ENCODE data around the gene RNF157.
A peak's percentile ranks its signal among the peaks of the same experiment; 100 is the strongest.
"Not testable (repeated sequence)": the region's sequence is repeated elsewhere in the genome, so short reads cannot be mapped to it uniquely, and the experiment has no call there.

The RNF157 gene

DNA sequence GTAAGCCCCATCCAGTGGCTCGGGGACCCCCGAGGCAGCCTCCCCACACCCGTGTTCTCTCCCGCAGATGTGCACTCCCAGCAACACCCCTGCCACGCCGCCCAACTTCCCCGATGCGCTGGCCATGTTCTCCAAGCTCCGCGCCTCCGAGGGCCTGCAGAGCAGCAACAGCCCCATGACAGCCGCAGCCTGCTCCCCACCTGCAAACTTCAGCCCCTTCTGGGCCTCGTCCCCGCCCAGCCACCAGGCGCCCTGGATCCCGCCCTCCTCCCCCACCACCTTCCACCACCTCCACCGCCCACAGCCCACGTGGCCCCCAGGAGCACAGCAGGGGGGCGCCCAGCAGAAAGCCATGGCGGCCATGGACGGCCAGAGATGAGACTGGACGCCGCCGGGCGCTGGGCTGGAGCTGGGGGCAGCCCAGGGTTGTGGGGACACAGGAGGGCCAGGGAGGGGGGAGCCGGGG is 29.9 kb upstream of the RNF157 start:
- DNase-seq = no peak

DNA sequence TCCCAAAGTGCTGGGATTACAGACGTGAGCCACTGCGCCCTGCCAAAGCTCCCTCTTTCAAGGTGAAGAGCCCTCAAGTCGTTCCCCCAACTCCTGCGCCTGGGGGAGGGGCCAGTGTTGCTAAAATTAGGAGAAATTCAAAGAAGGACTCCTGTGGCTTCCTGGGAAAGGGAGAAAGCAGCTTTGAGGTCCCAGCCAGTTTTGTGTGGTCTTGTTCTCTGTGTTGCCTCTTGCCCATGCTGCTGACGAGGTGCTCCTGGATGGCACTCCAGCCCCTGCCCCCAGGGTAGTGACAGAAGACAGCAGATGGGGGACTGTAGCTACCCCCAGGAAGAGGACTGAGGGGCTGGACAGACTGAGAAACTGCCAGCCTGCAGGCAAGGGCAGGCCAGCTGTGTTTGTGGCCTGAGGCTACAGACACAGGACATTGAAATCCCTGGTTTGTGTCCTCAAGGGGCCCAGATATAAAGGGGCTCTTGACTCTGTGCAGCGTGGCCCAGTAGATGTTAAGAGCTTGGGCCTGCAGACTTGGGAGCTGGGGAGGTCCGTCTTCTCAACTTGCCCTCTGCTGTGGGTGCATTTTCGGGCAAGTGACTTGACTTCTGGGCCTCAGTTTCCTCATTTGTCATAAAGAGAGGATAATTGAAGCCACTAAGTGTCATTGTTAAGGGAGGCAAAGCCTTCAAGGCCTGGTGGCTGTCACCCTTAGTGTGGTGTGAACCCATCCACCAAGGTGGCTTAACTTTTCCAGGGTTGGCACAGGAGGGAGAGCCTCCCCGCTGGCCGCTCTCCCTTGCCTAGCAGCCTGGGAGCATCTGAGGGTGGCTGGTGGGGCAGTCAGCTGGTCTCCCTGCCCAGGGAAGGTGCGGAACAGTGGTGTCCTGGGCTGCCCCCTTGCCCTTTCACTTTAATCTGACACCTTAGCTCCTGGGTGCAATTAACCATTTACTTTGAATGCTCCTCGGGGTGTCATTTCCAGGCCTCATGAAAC is 29.0 kb upstream of the RNF157 start:
- DNase-seq = peak; percentile 14 to 27

DNA sequence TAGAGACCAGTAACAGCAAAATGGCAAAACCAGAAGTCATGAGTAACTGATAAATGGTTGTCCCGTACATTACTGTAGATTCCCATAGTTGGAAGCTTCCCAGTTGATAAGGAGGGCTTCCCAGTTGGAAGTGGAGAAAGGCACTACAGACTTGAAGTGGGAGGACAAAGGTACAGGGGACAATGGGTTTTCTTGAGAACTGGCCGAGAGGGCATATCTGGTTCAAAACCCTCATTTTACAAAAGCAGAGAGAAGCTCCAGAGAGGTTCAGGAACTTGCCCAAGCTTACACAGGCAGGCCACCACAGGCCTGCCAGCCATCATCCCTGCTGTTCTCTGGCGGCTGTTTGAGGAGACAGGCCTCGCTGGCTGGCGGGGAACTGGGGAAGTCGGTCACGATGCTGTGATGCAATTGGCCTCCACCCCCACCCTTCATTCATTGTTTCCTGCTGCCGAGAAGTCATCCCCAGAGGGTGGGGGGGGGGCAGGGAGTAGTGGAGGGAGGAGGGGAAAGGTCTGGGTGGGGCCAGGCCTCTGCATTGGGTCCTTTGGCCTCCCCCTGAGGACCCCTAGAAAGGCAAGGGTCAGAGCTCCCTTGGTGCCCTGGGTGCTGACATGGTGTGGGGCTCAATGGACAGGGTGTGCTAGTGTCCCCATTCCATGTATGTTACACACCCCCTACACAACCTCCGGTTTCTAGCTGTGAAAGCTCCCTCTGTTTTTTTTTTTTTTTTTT is 27.9 kb upstream of the RNF157 start:
- DNase-seq = peak; percentile 94 to 96

DNA sequence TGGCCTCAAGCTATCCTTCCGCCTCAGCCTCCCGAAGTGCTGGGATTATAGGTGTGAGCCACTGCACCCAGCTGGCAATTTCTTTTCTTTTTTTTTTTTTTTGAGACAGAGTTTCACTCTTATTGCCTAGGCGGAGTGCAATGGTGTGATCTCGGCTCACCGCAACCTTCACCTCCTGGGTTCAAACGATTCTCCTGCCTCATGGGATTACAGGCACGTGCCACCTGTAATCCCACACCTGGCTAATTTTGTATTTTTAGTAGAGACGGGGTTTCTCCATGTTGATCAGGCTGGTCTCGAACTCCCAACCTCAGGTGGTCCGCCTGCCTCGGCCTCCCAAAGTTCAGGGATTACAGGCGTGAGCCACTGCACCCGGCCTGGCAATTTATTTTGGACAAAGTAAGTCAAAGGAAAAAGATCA is 27.3 kb upstream of the RNF157 start:
- DNase-seq = not testable (repeated sequence)

DNA sequence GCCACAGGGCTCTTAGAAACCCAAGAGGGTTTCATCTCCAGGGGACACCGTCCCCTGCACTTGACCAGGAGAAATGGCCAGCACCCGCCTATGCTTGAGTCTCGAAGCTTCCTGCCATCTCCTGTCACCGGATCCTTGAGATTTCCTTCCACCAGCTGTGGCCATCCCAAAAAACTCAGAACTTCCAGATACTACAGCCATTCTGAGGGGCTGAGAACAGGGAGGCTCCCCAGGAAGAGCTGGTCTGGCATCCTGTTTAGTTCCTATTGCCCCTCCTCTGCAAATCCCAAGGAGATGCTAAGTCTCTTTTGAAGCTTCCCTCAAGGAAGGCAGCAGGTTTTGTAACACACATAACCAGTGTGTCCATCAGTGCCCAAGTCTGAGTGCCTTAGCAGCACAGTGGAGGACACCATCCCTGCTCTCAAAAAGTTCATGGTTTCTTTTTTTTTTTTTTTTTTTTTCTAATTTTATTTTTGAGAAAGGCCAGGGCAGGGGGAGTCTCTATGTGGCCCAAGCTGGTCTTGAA is 26.8 kb upstream of the RNF157 start:
- no peak for DNase-seq

DNA sequence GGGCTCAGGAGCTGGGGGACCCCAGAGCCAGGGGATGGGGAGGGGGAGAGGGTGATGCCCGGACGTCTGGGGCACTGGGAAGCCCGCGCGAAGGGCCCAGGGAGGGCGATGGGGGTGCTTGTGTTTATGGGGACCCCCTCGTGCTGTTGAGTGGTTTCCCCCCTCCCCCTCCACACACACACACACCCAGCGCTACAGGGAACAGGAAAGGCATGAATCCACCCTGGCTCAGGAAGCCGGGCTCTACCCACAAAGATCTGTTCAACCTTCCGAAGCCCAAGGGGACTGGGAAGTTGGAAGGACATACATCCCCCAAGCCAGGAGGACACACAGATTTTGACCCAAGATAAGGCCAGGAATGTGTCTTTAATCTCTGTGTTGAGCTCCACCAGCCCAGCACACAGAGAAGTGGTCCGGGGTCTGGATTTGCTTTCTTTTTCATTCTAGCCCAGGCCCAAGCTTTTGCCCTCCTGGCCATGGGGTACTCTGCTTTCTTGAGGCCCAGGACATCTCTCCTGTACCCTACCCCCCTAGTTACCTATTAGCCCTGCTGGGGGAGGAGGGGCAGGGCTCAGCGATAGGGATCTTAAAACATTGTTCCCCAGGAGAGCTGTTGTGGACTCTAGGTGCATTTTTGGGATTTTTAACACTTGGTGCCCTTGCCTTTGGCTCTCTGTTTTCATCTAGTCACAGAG is 26.1 kb upstream of the RNF157 start:
- DNase-seq = peak; percentile 31 to 72

DNA sequence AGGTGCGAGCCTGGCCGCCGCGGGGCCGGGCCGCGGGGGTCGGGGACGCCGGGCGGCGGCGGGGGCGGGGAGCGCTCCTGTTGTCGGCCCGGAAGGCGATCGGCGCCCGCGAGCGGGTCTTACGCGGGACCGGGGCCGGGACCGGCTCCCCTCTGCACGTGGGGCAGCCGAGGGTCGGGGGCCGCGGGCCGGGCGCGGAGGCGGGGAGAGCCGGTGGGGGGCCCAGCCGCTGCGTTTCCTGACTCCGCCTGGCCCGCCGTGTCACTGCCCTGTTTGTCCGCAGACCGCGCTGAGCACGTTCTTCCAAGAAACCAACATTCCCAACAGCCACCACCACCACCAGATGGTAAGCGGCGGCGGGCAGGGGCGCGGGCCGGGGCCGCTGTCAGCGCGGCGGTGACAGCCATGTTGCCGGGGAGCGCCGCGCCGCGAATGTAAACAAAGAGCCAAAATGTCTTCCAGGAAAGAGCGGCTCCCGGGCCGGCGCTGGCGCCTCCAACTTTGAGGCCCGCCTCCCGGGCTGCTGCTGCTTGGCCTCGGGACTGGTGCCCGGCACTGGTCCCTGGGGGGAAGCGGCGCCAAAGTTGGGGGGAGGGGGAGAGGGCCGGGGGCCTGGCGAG is 25.4 kb upstream of the RNF157 start:
- peak; percentile 42 to 55 for DNase-seq

DNA sequence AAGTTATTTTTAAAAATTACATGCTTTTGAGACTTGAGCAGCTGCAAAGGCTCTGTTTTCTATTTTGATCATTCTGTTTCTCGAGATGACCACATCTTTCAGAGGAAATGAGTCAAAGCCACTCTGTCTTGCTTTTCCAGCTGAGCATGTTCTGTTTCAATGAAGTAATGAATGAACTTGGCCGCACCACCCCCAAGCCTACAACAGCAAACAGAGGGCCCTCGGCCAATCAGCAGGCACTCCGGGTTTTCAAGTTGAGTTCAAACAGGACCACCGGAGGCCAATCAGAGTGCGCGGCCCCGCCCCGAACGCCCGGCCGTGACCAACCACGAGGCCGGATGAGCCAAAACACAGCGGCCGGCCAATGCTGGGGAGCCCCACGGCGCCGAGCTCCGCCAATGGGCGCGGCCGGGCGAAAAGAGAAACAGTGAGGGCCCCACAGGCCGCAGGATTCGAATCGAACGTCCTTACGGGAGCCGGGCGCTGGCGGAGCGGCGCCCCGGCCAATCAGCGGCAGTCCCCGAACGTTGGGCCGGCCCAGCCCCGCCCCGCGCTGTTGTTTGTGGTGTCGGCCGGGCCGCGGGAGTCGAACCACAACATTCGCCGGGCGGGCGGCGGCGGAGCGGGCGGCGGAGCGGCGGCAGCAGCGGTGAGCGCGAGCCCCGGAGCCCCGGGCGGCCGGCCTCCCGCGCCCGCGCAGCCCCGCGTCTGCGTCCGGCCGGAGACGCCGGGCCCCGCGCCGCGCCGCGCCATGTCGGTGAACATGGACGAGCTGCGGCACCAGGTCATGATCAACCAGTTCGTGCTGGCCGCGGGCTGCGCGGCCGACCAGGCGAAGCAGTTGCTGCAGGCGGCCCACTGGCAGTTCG is 24.7 kb upstream of the RNF157 start, which contains the start of gene UBALD2:
Gene UBALD2 (plus strand): TSS at position 594 of the 869 bp plus-strand sequence. CDS start 158 bp downstream, at position 752.
- DNase-seq = peak; percentile 100

- no peak for DNase-seq
Observed at GRCh38 chr17:76264425-76264754, 24.1 kb upstream of the RNF157 start.

- no peak for DNase-seq
Observed at GRCh38 chr17:76263896-76264295, 23.6 kb upstream of the RNF157 start.

- peak; percentile 94 to 97 for DNase-seq
Observed at GRCh38 chr17:76262732-76263344, 22.5 kb upstream of the RNF157 start.

DNA sequence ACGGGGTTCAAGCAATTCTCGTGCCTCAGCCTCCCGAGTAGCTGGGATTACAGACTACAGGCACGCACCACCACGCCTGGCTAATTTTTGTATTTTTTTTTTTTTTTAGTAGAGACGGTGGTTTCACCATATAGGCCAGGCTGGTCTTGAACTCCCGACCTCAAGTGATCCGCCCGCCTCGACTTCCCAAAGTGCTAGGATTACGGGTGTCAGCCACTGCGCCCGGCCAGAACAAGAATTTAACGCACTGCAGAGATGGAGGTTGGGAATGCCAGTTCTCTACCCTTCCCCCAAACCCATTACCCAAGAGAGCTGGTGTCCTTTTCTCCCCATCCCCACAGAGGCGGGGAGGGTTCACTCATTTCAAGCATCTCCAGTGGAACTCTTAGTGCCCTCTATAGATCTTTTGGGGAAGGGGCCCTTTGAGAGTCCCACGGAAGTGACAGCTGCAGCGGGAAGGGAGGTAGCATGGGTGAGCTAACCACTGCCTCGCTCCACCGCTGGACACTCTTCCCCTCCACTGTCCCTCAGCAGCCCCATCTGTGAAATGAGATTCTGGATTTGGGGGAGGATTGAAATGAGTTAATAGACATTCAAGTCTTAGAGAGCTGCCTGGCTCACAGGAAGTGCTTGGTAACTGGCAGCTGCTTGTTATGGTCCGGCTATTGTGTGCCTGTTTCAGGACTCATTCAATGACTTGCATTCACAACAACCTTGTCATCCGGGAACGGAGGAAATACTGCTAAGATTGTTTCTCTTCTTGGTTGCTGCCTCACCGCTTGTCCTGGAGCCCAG is 21.3 kb upstream of the RNF157 start:
- DNase-seq = no peak

DNA sequence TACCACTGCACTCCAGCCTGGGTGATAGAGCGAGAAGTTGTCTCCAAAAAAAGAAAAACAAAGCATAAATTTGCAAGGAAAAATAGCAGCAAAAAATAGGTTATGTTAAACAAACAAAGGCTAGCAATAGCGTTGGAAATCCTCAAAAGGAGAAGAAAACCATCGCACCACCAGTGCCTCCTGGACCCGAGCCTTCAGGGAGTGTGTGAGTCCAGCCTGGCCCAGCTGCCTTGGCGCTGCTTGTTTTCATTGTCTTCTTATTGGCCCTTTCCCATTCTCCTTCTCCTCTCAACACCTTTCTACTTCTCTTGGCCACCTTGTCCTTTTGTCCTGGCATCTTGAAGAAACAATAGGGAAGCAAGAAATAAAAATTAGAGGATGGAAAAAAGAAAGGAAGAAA is 20.4 kb upstream of the RNF157 start:
- no peak for DNase-seq

- no peak for DNase-seq
Observed at GRCh38 chr17:76260220-76260619, 19.9 kb upstream of the RNF157 start.

DNA sequence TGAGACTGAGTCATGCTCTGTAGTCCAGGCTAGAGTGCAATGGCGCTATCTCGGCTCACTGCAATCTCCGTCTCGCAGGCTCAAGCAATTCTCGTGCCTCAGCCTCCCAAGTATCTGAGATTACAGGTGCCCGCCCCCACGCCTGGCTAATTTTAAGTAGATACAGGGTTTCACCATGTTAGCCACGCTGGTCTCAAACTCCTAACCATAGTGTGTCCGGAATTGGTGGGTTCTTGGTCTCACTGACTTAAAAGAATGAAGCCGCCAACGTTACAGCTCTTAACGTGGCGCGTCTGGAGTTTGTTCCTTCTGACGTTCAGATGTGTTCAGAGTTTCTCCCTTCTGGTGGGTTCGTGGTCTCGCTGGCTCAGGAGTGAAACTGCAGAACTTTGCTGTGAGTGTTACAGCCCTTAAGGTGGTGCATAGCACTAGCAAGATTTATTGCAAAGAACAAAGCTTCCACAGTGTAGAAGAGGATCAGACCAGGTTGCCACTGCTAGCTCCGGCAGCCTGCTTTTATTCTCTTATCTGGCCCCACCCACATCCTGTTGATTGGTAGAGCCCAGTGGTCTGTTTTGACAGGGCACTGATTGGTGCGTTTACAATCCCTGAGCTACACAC is 16.2 kb upstream of the RNF157 start:
- DNase-seq = not testable (repeated sequence)

DNA sequence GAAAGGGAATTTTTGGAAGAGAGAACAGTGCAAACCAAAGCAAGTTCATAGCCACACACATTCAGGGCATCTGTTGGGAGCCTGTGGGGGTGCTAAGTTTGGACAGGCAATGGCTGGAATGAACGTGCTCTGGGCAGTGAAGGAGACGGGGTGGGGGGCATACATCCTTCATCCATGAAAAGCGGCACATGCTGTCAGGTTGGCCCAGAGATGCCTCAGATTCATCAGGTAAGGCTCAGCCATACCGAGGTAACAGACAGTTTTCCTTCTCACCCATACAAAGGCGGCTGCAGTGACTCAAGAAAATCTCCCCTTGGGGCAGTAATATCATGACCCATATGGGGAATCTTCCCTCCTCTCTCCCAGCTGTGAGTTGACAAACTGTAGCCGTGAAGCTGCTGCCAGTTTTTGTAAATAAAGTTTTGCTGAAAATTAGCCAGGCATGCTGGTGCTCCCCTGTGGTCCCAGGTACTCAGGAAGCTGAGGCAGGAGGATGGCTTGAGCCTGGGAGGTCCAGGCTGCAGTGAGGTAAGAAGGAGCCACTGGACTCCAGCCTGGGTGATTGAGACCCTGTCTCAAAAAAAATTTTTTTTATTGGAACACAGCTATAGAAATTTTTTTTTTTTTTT is 15.6 kb upstream of the RNF157 start:
- DNase-seq = no peak

GRCh38 chr17:76254275-76254674 is 14.0 kb upstream of the RNF157 start:
- no peak for DNase-seq

GRCh38 chr17:76253841-76254240 is 13.5 kb upstream of the RNF157 start:
- DNase-seq = no peak
